Measurements from ENCODE around the gene CACNA1B. TPM values are rescaled to one million over a fixed set of nuclear protein-coding genes. Genes with fewer than 3 reads are reported as not detected.
A peak's percentile ranks its signal among the peaks of the same experiment; 100 is the strongest.

Gene CACNA1B
- total and polyA plus RNA-seq, 9 of the 15 experiments (the other 6 are each of a cell fraction or from before 2014, with no cell fraction given) = 0.01 to 0.04 TPM; not detected in 7

DNA sequence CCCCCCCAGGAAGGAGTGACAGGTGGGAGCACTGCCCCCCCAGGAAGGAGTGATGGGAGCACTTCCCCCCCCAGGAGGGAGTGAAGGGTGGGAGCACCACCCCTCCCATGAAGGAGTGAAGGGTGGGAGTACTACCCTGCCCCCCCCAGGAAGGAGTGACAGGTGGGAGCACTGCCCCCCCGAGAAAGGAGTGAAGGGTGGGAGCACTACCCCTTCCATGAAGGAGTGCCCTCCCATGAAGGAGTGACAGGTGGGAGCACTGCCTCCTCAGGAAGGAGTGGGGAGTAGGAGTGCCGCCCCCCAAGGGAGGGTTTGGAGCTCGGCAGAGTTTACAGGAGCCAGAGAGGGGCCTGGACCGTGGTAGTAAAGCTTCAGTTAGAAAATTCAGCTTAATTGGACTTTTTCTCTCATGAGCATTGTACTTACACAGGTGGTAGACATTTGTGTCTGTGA is 100.7 kb downstream of the CACNA1B start:
- Histone ChIP-seq H2AFZ (ENCODE audit: low read depth, low read length) (no peak overlapping the region), H3K9me1 (ENCODE audit: control insufficient read depth, insufficient read depth, low read length) (no peaks in the 10 kb centered on the region), H3K9me3 (replicated peaks; ENCODE audit: control insufficient read depth, insufficient read depth, low read depth, low read length) (no peaks in the 10 kb centered on the region), H3K4me2 (ENCODE audit: insufficient read depth, low read length) (no peak overlapping the region), H3K4me1 (replicated peaks in 1 of 2; ENCODE audit: control insufficient read depth in 2 of 2, insufficient read depth in 2 of 2, low read length in 2 of 2) (no peaks in the 10 kb centered on the region), H3K27ac (ENCODE audit: extremely low read depth, low read depth, low read length) (no peak overlapping the region), H4K20me1 (replicated peaks; ENCODE audit: control insufficient read depth, insufficient read depth, low read length) (no peaks in the 10 kb centered on the region), H3K79me2 (ENCODE audit: control insufficient read depth, insufficient read depth, low read length) (no peaks in the 10 kb centered on the region), H3K4me3 (no peak overlapping the region), H3K9ac (ENCODE audit: insufficient read depth in 1 of 2, low read depth in 2 of 2, low read length in 2 of 2) (no peak overlapping the region), H3K27me3 (ENCODE audit: control insufficient read depth in 2 of 2, insufficient read depth in 2 of 2, low read length in 2 of 2) (peaks cover 0 to 13% of the 10 kb centered on the region in 2 experiments; a peak in 2 of 5 replicates), H3K36me3 (ENCODE audit: control insufficient read depth, insufficient read depth, low read length) (no peaks in the 10 kb centered on the region)
- no peak for DNase-seq (ENCODE audit: extremely low read depth in 1 of 4, low spot score in 3 of 4)
- in situ Hi-C loops (cut with MboI) (no loop called here), intact Hi-C loops (cut with micrococcal nuclease) (no loop called here)
- POLR2A ChIA-PET = no interaction called here
- CTCF ChIA-PET (ENCODE audit: low intra/inter-chr PET ratio) = no interaction called here
- 3% methylated on average over 4 of the region's 4 CpGs for WGBS (ENCODE audit: insufficient coverage, low coverage, missing lambda C conversion rate)
- TF ChIP-seq SP1 (CRISPR knock-in tag; IDR thresholded peaks at IDR 0.05) (no peak), ZNF263 (CRISPR knock-in tag; IDR thresholded peaks at IDR 0.05; ENCODE audit: borderline replicate concordance) (peak; percentile 92)
- FAIRE-seq = no peak
- BruUV-seq (replicated peaks) = no TSS peak
- ATAC-seq = no peak

DNA sequence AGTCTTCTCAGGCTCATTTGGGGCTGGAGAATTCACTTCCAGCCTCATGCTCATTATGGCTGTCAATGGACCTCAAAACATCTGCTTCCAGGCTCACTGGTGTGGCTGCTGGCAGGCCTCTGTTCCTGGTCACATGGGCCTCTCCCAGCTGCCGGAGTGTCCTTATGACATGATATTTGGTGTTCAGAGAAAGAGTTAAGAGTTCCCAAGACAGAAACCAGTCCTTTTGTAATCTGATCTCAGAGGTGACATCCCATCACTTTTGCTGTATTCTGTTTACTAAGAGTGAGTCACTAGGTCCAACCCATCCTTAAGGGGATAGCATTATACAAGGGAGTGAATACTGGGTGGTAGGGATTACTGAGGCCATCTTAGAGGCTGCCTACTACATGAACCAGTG is 104.6 kb downstream of the CACNA1B start:
- ChIA-PET POLR2A (no interaction called here), CTCF (ENCODE audit: low intra/inter-chr PET ratio) (no interaction called here)
- Histone ChIP-seq H3K4me2 (ENCODE audit: insufficient read depth, low read length) (no peak overlapping the region), H3K9ac (ENCODE audit: insufficient read depth in 1 of 2, low read depth in 2 of 2, low read length in 2 of 2) (no peak overlapping the region), H3K4me1 (replicated peaks in 1 of 2; ENCODE audit: control insufficient read depth in 2 of 2, insufficient read depth in 2 of 2, low read length in 2 of 2) (no peaks in the 10 kb centered on the region), H4K20me1 (replicated peaks; ENCODE audit: control insufficient read depth, insufficient read depth, low read length) (no peaks in the 10 kb centered on the region), H3K9me1 (ENCODE audit: control insufficient read depth, insufficient read depth, low read length) (no peaks in the 10 kb centered on the region), H3K79me2 (ENCODE audit: control insufficient read depth, insufficient read depth, low read length) (no peaks in the 10 kb centered on the region), H3K4me3 (no peak overlapping the region), H2AFZ (ENCODE audit: low read depth, low read length) (no peak overlapping the region), H3K36me3 (ENCODE audit: control insufficient read depth, insufficient read depth, low read length) (no peaks in the 10 kb centered on the region), H3K27ac (ENCODE audit: extremely low read depth, low read depth, low read length) (no peak overlapping the region), H3K9me3 (replicated peaks; ENCODE audit: control insufficient read depth, insufficient read depth, low read depth, low read length) (no peaks in the 10 kb centered on the region), H3K27me3 (ENCODE audit: control insufficient read depth in 2 of 2, insufficient read depth in 2 of 2, low read length in 2 of 2) (peaks cover 7 to 34% of the 10 kb centered on the region in 2 experiments; a peak in 4 of 5 replicates)
- no TSS peak for BruUV-seq (replicated peaks)
- WGBS (ENCODE audit: insufficient coverage, low coverage, missing lambda C conversion rate) = 0% methylated on average over 1 of the region's 1 CpG
- intact Hi-C loops (cut with micrococcal nuclease) (no loop called here), in situ Hi-C loops (cut with MboI) (no loop called here)
- DNase-seq (ENCODE audit: extremely low read depth in 1 of 4, low spot score in 3 of 4) (no peak), ATAC-seq (no peak), FAIRE-seq (no peak)
- TF ChIP-seq FOSL1 (tag; conservative IDR thresholded peaks at IDR 0.05) (peak; percentile 86), COPS2 (conservative IDR thresholded peaks at IDR 0.05) (no peak), JUND (IDR thresholded peaks at IDR 0.05; ENCODE audit: borderline replicate concordance, low read depth, low read length) (peak; percentile 52), JUND (tag; IDR thresholded peaks at IDR 0.05; ENCODE audit: borderline replicate concordance, low read depth, low read length) (peak; percentile 65; the same call in 1 of the 3 replicates), DPF2 (IDR thresholded peaks at IDR 0.05) (no peak)
- TF ChIP-seq, protein P1, sequence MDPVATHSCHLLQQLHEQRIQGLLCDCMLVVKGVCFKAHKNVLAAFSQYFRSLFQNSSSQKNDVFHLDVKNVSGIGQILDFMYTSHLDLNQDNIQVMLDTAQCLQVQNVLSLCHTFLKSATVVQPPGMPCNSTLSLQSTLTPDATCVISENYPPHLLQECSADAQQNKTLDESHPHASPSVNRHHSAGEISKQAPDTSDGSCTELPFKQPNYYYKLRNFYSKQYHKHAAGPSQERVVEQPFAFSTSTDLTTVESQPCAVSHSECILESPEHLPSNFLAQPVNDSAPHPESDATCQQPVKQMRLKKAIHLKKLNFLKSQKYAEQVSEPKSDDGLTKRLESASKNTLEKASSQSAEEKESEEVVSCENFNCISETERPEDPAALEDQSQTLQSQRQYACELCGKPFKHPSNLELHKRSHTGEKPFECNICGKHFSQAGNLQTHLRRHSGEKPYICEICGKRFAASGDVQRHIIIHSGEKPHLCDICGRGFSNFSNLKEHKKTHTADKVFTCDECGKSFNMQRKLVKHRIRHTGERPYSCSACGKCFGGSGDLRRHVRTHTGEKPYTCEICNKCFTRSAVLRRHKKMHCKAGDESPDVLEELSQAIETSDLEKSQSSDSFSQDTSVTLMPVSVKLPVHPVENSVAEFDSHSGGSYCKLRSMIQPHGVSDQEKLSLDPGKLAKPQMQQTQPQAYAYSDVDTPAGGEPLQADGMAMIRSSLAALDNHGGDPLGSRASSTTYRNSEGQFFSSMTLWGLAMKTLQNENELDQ (CRISPR knock-in tag; IDR thresholded peaks at IDR 0.05; ENCODE audit: borderline replicate concordance) = no peak
- TF ChIP-seq, protein P2, sequence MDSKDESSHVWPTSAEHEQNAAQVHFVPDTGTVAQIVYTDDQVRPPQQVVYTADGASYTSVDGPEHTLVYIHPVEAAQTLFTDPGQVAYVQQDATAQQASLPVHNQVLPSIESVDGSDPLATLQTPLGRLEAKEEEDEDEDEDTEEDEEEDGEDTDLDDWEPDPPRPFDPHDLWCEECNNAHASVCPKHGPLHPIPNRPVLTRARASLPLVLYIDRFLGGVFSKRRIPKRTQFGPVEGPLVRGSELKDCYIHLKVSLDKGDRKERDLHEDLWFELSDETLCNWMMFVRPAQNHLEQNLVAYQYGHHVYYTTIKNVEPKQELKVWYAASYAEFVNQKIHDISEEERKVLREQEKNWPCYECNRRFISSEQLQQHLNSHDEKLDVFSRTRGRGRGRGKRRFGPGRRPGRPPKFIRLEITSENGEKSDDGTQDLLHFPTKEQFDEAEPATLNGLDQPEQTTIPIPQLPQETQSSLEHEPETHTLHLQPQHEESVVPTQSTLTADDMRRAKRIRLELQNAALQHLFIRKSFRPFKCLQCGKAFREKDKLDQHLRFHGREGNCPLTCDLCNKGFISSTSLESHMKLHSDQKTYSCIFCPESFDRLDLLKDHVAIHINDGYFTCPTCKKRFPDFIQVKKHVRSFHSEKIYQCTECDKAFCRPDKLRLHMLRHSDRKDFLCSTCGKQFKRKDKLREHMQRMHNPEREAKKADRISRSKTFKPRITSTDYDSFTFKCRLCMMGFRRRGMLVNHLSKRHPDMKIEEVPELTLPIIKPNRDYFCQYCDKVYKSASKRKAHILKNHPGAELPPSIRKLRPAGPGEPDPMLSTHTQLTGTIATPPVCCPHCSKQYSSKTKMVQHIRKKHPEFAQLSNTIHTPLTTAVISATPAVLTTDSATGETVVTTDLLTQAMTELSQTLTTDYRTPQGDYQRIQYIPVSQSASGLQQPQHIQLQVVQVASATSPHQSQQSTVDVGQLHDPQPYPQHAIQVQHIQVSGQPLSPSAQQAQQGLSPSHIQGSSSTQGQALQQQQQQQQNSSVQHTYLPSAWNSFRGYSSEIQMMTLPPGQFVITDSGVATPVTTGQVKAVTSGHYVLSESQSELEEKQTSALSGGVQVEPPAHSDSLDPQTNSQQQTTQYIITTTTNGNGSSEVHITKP (IDR thresholded peaks at IDR 0.05; ENCODE audit: partially characterized antibody) = peak; percentile 39
